ENCODE measurements around the gene PLPP6.

DNA sequence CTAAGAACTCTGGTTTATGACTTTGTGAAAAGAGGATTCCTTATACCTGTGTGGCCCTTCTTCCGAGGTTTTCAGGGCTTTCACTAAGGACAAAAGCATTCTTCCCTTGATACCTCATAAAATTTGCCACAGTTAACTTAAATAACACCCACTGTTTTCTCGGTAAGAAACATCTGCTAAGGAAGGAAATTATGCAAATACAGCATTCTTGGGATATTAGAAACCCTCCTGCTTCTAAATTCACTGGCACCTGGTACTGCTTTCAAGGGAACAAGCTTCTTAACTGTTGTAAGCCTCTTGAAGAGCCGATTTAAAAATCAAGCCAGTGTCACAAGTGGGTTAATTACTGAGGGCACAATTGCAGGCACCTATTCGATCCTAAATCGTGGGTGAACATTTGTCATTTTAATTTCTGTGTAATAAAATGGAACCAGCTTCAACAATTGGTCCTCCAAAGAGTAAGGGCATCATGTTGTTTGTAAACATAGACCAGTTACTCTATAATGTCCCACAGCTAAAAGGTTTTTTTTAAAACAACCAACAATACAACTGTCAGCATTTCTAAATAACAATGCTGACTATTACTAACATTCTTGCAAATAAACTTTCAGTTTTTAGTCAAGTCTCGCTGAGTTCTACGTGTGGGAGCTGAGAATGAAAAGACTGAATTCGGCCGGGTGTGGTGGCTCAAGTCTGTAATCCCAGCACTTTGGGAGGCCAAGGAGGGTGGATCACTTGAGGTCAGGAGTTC lies 52.3 kb downstream of the PLPP6 start:
- TF ChIP-seq, protein P1, sequence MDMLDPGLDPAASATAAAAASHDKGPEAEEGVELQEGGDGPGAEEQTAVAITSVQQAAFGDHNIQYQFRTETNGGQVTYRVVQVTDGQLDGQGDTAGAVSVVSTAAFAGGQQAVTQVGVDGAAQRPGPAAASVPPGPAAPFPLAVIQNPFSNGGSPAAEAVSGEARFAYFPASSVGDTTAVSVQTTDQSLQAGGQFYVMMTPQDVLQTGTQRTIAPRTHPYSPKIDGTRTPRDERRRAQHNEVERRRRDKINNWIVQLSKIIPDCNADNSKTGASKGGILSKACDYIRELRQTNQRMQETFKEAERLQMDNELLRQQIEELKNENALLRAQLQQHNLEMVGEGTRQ (IDR thresholded peaks at IDR 0.05; ENCODE audit: low read length) = no peak
- TF ChIP-seq POLR2A (IDR thresholded peaks at IDR 0.05; ENCODE audit: control extremely low read depth in 1 of 2, low read depth in 2 of 2, low read length in 2 of 2) = no peak
- TF ChIP-seq SUZ12 (IDR thresholded peaks at IDR 0.05; ENCODE audit: low read length) = no peak
- TF ChIP-seq, protein P2, sequence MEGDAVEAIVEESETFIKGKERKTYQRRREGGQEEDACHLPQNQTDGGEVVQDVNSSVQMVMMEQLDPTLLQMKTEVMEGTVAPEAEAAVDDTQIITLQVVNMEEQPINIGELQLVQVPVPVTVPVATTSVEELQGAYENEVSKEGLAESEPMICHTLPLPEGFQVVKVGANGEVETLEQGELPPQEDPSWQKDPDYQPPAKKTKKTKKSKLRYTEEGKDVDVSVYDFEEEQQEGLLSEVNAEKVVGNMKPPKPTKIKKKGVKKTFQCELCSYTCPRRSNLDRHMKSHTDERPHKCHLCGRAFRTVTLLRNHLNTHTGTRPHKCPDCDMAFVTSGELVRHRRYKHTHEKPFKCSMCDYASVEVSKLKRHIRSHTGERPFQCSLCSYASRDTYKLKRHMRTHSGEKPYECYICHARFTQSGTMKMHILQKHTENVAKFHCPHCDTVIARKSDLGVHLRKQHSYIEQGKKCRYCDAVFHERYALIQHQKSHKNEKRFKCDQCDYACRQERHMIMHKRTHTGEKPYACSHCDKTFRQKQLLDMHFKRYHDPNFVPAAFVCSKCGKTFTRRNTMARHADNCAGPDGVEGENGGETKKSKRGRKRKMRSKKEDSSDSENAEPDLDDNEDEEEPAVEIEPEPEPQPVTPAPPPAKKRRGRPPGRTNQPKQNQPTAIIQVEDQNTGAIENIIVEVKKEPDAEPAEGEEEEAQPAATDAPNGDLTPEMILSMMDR (IDR thresholded peaks at IDR 0.05; ENCODE audit: control extremely low read depth in 1 of 3, insufficient read depth in 1 of 3, low read depth in 1 of 3, low read length in 3 of 3) = no peak
- no peak for TF ChIP-seq EZH2 (IDR thresholded peaks at IDR 0.05; ENCODE audit: low read depth, low read length, severe bottlenecking)
- no peak for TF ChIP-seq BRCA1 (IDR thresholded peaks at IDR 0.05; ENCODE audit: low read depth, low read length)
- no peak for TF ChIP-seq RFX5 (IDR thresholded peaks at IDR 0.05; ENCODE audit: borderline replicate concordance, low read depth, low read length)
- TF ChIP-seq, protein P3, sequence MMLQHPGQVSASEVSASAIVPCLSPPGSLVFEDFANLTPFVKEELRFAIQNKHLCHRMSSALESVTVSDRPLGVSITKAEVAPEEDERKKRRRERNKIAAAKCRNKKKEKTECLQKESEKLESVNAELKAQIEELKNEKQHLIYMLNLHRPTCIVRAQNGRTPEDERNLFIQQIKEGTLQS (IDR thresholded peaks at IDR 0.05; ENCODE audit: insufficient read depth, low read depth, low read length) = no peak
- TF ChIP-seq, protein P4, sequence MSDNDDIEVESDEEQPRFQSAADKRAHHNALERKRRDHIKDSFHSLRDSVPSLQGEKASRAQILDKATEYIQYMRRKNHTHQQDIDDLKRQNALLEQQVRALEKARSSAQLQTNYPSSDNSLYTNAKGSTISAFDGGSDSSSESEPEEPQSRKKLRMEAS (IDR thresholded peaks at IDR 0.05) = no peak

Measured in H1 (cell line).